Astrocyte of the cerebellum (primary cell): ENCODE measurements around the gene LRRC55.

Experiments
- DNase-seq: peaks from one replicate; pipeline ENCODE4 v3.0.0-alpha.2; 2011; ENCODE audit warnings: low read depth
- H3K4me3 ChIP-seq: 2 replicates; pipeline ENCODE4 v1.5.1; 2011; ENCODE audit warnings: mild to moderate bottlenecking, low read depth, low read length, moderate library complexity
- in situ Hi-C: cut with HindIII; loops from 2 replicates; pipeline ENCODE4 v1.10.0; 2017; ENCODE audit warnings: low sequenced_read_pairs
- TF ChIP-seq, protein P1 (sequence below): IDR thresholded peaks from 2 replicates; pipeline ENCODE4 v1.5.1; 2012; ENCODE audit warnings: low read length, low read depth, moderate library complexity, mild to moderate bottlenecking; ENCODE audit errors: missing control alignments

The LRRC55 gene

DNA sequence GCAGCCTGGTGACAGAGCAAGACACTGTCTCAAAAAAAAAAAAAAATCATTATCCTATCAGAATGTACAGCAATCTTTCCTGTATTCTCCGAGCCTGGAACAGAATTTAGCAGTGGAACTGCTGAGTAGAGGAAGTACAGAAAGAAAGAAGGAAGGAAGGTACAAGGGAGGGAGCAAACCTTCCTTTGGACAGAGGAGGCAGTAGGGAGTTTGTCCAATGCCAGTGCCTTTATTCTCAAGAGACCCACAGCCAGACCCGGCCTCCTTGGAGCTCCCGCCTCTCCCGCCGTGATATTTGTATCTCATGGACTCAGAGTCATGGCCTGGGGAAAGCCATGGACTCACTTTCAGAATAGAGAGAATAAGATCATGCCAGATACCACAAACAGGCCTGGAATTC is 37.7 kb upstream of the LRRC55 start:
- no peak overlapping the region for H3K4me3 ChIP-seq
- no peak for DNase-seq
- TF ChIP-seq, protein P1, sequence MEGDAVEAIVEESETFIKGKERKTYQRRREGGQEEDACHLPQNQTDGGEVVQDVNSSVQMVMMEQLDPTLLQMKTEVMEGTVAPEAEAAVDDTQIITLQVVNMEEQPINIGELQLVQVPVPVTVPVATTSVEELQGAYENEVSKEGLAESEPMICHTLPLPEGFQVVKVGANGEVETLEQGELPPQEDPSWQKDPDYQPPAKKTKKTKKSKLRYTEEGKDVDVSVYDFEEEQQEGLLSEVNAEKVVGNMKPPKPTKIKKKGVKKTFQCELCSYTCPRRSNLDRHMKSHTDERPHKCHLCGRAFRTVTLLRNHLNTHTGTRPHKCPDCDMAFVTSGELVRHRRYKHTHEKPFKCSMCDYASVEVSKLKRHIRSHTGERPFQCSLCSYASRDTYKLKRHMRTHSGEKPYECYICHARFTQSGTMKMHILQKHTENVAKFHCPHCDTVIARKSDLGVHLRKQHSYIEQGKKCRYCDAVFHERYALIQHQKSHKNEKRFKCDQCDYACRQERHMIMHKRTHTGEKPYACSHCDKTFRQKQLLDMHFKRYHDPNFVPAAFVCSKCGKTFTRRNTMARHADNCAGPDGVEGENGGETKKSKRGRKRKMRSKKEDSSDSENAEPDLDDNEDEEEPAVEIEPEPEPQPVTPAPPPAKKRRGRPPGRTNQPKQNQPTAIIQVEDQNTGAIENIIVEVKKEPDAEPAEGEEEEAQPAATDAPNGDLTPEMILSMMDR, result no peak
- in situ Hi-C loops, result no loop called here

DNA sequence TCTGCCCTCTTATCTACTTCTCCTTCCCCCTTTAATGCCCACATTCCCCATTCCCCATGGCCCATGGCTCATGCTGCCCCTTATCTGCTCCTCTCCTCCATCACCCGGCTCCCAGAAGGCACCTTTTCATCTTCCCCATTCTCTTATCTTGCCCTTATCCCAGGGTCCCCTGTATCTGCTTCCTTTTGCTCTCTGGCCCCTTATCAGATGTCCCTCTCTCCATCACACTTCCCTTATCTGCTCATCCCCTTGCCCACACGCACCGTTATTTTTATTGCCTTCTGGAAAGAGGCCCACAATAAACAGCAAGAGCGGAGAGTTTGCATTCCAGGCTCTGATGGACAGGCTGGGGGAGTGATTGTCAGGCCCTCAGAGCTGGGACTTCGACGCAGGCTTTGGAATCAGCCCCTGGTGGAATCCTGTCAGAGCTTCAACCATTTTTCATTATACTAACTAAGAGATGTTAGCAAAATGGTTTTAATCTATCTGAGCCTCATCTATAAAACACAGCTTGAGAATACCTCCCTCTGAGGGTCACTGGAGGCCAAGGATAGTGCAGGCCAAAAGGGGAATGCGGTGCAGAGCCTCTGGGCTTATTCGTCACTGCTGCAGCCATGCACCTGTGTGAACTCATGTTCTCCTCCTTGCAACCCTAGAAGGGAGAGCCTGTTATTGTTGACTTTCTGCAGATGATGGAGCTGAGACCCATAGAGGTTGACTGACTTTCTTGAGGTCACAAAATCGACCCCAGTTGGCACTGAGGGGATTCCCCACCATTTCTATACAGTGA is 37.0 kb upstream of the LRRC55 start:
- no peak overlapping the region for H3K4me3 ChIP-seq
- no peak for DNase-seq
- TF ChIP-seq, protein P1, result no peak
- in situ Hi-C loops, result no loop called here

DNA sequence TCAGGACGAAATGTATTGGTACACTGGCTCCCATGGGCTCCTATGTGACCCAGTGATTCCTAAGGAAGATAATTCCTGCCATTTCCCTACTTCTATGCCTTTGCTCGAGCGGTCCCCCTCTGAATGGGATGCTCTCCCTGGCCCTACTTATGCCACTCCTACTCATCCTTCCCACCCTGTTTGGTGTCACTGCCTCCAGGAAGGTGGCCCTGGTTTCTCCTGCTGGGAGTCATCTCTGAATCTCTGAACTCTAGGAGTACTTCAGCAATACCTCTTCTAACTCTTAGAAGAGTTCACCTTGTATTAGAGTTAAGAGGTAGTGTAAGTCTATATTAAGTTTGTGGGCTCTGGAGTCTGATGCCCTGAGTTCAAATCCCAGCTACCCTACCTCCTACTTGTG is 35.5 kb upstream of the LRRC55 start:
- no peak overlapping the region for H3K4me3 ChIP-seq
- TF ChIP-seq, protein P1, result no peak
- no peak for DNase-seq
- in situ Hi-C loops, result no loop called here

DNA sequence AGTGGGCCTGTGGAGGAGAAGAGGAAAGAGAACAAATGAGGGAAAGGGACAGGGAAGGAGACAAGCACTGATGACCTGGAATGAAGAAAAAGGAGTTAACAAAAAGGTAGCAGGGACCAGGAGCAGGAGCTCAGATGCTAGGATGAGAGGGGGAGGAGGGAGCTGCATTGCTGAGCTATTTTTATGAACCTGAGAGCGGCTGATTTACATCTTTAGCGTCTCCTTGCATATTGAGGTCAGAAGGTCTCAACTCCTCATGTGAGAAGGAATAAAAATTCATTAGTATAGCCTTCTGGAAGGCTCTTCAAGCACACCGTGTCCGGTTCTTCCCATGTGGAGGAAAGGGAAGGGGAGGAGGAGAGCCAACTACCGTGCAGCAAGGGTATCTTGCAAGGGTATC is 33.1 kb upstream of the LRRC55 start:
- no peak for DNase-seq
- TF ChIP-seq, protein P1, result no peak
- no peak overlapping the region for H3K4me3 ChIP-seq
- in situ Hi-C loops, result no loop called here

DNA sequence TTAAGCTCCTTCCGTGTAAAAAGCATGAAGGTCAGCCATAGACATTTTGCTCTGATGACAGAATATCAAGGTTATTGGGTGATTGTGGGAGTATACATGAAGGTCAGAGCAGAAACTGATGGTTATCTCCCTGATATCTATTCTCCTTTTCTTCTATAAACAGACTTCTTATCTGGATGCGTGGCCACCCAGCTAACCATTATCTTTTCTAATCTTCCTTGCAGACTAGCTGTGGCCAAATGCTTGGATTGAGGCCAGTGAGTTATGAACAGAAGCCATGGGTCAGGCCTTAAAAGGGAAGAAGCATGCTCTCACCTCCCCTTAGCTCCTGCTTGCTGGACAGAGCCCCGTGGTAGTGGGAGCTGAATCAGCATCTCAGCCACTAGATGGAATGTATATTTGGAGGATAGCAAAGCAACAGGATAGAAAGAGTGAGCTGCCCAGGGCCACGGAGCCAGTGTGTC is 31.3 kb upstream of the LRRC55 start:
- H3K4me3 ChIP-seq, result no peak overlapping the region
- in situ Hi-C loops, result no loop called here
- DNase-seq, result no peak
- TF ChIP-seq, protein P1, result no peak

DNA sequence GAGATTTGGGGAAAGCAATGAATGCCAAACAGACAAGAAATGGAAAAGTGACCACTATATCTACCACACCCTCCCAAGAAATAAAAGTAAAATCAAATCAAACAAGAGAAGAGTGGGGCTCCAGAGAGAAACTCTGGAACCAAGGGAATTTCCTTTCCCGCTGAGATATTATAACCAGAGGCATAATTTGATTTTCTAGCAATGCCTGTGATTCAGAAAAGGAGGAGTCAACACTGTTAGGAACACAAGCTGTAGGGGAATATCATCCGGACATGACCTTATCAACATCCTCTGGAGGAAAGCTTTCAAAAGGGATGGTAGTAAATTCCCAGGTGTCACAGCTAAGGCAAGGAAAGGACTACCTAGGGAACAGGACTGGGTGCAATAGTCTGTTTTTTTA is 29.6 kb upstream of the LRRC55 start:
- in situ Hi-C loops, result no loop called here
- H3K4me3 ChIP-seq, result no peak overlapping the region
- TF ChIP-seq, protein P1, result no peak
- DNase-seq, result no peak
